Liver (tissue), 9 donors: Measurements from ENCODE around the gene YTHDF1. TPM values are rescaled to one million over a fixed set of nuclear protein-coding genes. Genes with fewer than 3 reads are reported as not detected.

Source experiments
- DNase-seq: peaks from one replicate; pipeline ENCODE4 v3.0.0-alpha.2; 2017; ENCODE audit warnings: low spot score
- H3K27ac ChIP-seq, 2 donors: one replicate each; pipeline ENCODE4 v1.7.0; 2013; ENCODE audit warnings: inconsistent platforms in 2 of 2, low read length in 2 of 2, control low read depth in 1 of 2, low read depth in 1 of 2, mild to moderate bottlenecking in 1 of 2
- H3K27me3 ChIP-seq, 4 donors: one replicate each; pipeline versions ENCODE4 v1.6.1 to v1.7.0; 2013; ENCODE audit warnings: low read length in 3 of 4, inconsistent platforms in 1 of 4, mild to moderate bottlenecking in 1 of 4, moderate library complexity in 1 of 4; ENCODE audit not compliant: control insufficient read depth in 4 of 4, insufficient read depth in 4 of 4
- H3K36me3 ChIP-seq, 4 donors: one replicate each; pipeline versions ENCODE4 v1.6.1 to v1.7.0; 2013; ENCODE audit warnings: low read length in 3 of 4, mild to moderate bottlenecking in 3 of 4, low read depth in 1 of 4, moderate library complexity in 1 of 4; ENCODE audit not compliant: control insufficient read depth in 4 of 4, insufficient read depth in 3 of 4
- H3K4me1 ChIP-seq, 4 donors: one replicate each; pipeline versions ENCODE4 v1.6.1 to v1.7.0; 2013; ENCODE audit warnings: low read length in 3 of 4, mild to moderate bottlenecking in 3 of 4, moderate library complexity in 1 of 4; ENCODE audit not compliant: control insufficient read depth in 4 of 4, insufficient read depth in 4 of 4
- H3K4me3 ChIP-seq, 3 donors: one replicate each; pipeline versions ENCODE4 v1.6.1 to v1.7.0; 2013; ENCODE audit warnings: low read length in 3 of 3, control low read depth in 1 of 3, low read depth in 1 of 3, mild to moderate bottlenecking in 1 of 3
- H3K9ac ChIP-seq, 2 donors: one replicate each; pipeline ENCODE4 v1.7.0; 2013; ENCODE audit warnings: low read length in 2 of 2, mild to moderate bottlenecking in 2 of 2, moderate library complexity in 2 of 2, control low read depth in 1 of 2, low read depth in 1 of 2
- H3K9me3 ChIP-seq, 4 donors: one replicate each; pipeline versions ENCODE4 v1.6.1 to v1.7.0; 2013; ENCODE audit warnings: low read length in 3 of 4; ENCODE audit not compliant: control insufficient read depth in 4 of 4
- EGR1 ChIP-seq, 2 donors: IDR thresholded peaks; 2 replicates each; pipeline ENCODE4 v1.6.1; 2016 to 2018; ENCODE audit warnings: antibody characterized with exemption in 2 of 2, low read depth in 2 of 2
- FOXA1 ChIP-seq: IDR thresholded peaks from 2 replicates; pipeline ENCODE4 v1.6.1; 2016; ENCODE audit warnings: antibody characterized with exemption
- FOXA2 ChIP-seq: IDR thresholded peaks from 2 replicates; pipeline ENCODE4 v1.6.1; 2016; ENCODE audit warnings: antibody characterized with exemption
- GABPA ChIP-seq, 2 donors: IDR thresholded peaks in 1 of 2; conservative IDR thresholded peaks in 1 of 2; 2 replicates each; pipeline ENCODE4 v1.6.1; 2016; ENCODE audit warnings: antibody characterized with exemption in 2 of 2, mild to moderate bottlenecking in 1 of 2, moderate library complexity in 1 of 2
- HNF4A ChIP-seq, 2 donors: conservative IDR thresholded peaks; 2 replicates each; pipeline ENCODE4 v1.6.1; 2016; ENCODE audit warnings: antibody characterized with exemption in 2 of 2, mild to moderate bottlenecking in 2 of 2
- HNF4G ChIP-seq: IDR thresholded peaks from 2 replicates; pipeline ENCODE4 v1.6.1; 2016; ENCODE audit warnings: antibody characterized with exemption
- JUND ChIP-seq, 2 donors: IDR thresholded peaks; 2 replicates each; pipeline ENCODE4 v1.6.1; 2016; ENCODE audit warnings: antibody characterized with exemption in 2 of 2
- NR2F2 ChIP-seq: IDR thresholded peaks from 2 replicates; pipeline ENCODE4 v1.6.1; 2016; ENCODE audit warnings: antibody characterized with exemption
- RAD21 ChIP-seq, 2 donors: IDR thresholded peaks; 2 replicates each; pipeline ENCODE4 v1.6.1; 2016; ENCODE audit warnings: antibody characterized with exemption in 2 of 2, mild to moderate bottlenecking in 2 of 2
- RXRA ChIP-seq, 2 donors: IDR thresholded peaks; 2 replicates each; pipeline ENCODE4 v1.6.1; 2017 to 2018; ENCODE audit warnings: antibody characterized with exemption in 2 of 2, mild to moderate bottlenecking in 1 of 2
- SP1 ChIP-seq: IDR thresholded peaks from 2 replicates; pipeline ENCODE4 v1.6.1; 2018; ENCODE audit warnings: antibody characterized with exemption, mild to moderate bottlenecking
- TAF1 ChIP-seq: conservative IDR thresholded peaks from 2 replicates; pipeline ENCODE4 v1.6.1; 2016; ENCODE audit warnings: antibody characterized with exemption, mild to moderate bottlenecking
- YY1 ChIP-seq: IDR thresholded peaks from 2 replicates; pipeline ENCODE4 v1.6.1; 2016; ENCODE audit warnings: antibody characterized with exemption, mild to moderate bottlenecking
- WGBS: extraction: QIAGEN DNeasy Blood & Tissue Kit; methylation state at CpG from one replicate; pipeline ENCODE4 v1.1.7; 2013; 5-methylcytosine and 5-hydroxymethylcytosine counted together
- polyA plus RNA-seq, 2 donors: library from polyadenylated mRNA; stranded (reverse) in 1 of 2; unstranded in 1 of 2; fragments of 200-250 nt in 1 of 2; fragments of >200 nt in 1 of 2; fragmentation: Nextera tagmentation in 1 of 2; extraction: Ambion mirVana in 1 of 2; gene quantifications; one replicate each; pipeline versions ENCODE4 v1.2.1 to v1.2.3, GENCODE V29; 2013 to 2015
- total RNA-seq, 2 donors: library from RNA; depleted of rRNA; stranded (reverse); fragments of >200 nt; gene quantifications; one replicate each; pipeline ENCODE4 v1.2.3, GENCODE V29; 2014
- TF ChIP-seq, protein P1 (sequence below): IDR thresholded peaks from 2 replicates; pipeline ENCODE4 v1.6.1; 2016; ENCODE audit warnings: antibody characterized with exemption
- TF ChIP-seq, protein P2 (sequence below): IDR thresholded peaks from 2 replicates; pipeline ENCODE4 v1.6.1; 2016; ENCODE audit warnings: antibody characterized with exemption
- TF ChIP-seq, protein P3 (sequence below): IDR thresholded peaks from 2 replicates; pipeline ENCODE4 v1.6.1; 2016; ENCODE audit warnings: antibody characterized with exemption
- TF ChIP-seq, protein P4 (sequence below): IDR thresholded peaks from 2 replicates; pipeline ENCODE4 v1.6.1; 2016; ENCODE audit warnings: antibody characterized with exemption, mild to moderate bottlenecking
- TF ChIP-seq, protein P5 (sequence below): fragments of 150-350 bp; IDR thresholded peaks from 2 replicates; pipeline ENCODE4 v1.5.1; 2017; ENCODE audit warnings: improper control_type of control experiment, low read depth, low read length; ENCODE audit not compliant: missing input control
- donor health status: healthy.
- donor health status: healthy.
- donor health status: healthy.
- donor health status: healthy.
- donor health status: healthy.

The YTHDF1 gene
- total and polyA plus RNA-seq, 4 donors = 6.8 to 19.5 (median 14.9) TPM

DNA sequence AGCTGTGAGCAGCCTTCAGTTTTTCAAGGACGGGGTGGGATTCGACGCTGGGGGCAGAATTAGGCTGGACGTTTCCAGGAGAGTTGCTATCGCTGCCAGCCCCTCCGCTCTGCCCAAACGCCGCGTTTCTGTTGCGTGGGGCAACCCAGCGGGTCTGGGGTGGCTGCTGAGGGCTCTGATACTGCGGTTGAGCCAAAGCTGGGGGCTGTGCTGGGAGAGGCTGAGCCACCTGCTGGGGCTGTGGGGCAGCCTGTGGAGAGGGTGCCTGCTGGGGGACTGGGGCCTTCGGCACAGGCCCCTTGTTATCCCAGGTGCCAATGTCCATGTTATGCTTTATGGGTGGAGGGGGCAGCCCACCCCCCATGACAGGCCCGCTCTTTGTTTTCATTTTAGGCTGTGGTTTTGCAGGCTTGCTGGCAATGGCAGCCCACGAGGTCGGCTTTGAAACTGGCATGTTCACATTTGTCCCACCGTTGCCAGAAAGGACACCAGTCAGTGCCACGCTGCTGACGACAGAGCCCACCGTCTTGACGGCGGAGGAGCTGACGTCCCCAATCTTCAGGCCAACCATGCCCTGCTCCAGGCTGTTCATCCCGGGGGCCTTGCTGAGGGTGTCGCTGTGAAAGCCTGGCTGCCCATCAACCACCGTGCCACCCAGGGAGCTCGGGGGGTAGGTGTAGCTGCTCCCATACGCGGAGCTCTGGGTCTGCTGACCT is 13.0 kb downstream of the YTHDF1 start:
- TF ChIP-seq YY1 (no peak), GABPA (IDR thresholded peaks at IDR 0.05 in 1 of 2, conservative IDR thresholded peaks at IDR 0.05 in 1 of 2) (no peak), HNF4A (conservative IDR thresholded peaks at IDR 0.05) (no peak), FOXA1 (no peak), HNF4G (no peak), RAD21 (IDR thresholded peaks at IDR 0.05) (no peak), EGR1 (IDR thresholded peaks at IDR 0.05; ENCODE audit: low read depth in 2 of 2) (no peak), JUND (IDR thresholded peaks at IDR 0.05) (no peak), RXRA (IDR thresholded peaks at IDR 0.05) (no peak)
- TF ChIP-seq, protein P1, sequence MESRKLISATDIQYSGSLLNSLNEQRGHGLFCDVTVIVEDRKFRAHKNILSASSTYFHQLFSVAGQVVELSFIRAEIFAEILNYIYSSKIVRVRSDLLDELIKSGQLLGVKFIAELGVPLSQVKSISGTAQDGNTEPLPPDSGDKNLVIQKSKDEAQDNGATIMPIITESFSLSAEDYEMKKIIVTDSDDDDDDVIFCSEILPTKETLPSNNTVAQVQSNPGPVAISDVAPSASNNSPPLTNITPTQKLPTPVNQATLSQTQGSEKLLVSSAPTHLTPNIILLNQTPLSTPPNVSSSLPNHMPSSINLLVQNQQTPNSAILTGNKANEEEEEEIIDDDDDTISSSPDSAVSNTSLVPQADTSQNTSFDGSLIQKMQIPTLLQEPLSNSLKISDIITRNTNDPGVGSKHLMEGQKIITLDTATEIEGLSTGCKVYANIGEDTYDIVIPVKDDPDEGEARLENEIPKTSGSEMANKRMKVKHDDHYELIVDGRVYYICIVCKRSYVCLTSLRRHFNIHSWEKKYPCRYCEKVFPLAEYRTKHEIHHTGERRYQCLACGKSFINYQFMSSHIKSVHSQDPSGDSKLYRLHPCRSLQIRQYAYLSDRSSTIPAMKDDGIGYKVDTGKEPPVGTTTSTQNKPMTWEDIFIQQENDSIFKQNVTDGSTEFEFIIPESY = no peak
- TF ChIP-seq, protein P2, sequence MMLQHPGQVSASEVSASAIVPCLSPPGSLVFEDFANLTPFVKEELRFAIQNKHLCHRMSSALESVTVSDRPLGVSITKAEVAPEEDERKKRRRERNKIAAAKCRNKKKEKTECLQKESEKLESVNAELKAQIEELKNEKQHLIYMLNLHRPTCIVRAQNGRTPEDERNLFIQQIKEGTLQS = no peak
- 96% methylated on average over 29 of the region's 29 CpGs for WGBS
- H3K36me3 ChIP-seq = peaks cover 18 to 51% (median 29%) of the 10 kb centered on the region in 4 donors

DNA sequence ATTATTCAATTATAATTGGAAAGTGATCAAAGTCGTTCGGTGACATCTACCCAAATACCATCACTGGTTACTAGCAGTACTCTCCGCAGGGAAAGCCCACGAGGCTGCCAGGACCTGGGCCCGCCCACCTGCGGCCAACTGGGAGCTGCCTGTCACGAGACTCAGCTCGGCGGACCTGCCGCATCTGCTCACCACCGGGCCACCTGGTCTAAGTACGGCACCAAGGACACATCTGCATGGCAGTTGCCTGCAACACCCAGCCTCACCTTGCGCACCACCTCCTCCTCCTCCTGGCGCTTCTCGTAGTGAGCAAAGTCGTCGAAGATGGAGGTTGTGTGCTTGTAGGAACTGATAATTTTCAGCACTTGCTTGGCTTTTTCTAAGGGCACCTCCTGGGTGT is 13.9 kb downstream of the YTHDF1 start:
- TF ChIP-seq NR2F2 (no peak), EGR1 (IDR thresholded peaks at IDR 0.05; ENCODE audit: low read depth in 2 of 2) (no peak), RXRA (IDR thresholded peaks at IDR 0.05) (no peak), RAD21 (IDR thresholded peaks at IDR 0.05) (no peak), GABPA (IDR thresholded peaks at IDR 0.05 in 1 of 2, conservative IDR thresholded peaks at IDR 0.05 in 1 of 2) (no peak), SP1 (no peak), HNF4A (conservative IDR thresholded peaks at IDR 0.05) (no peak), FOXA1 (no peak), FOXA2 (no peak), HNF4G (no peak), JUND (IDR thresholded peaks at IDR 0.05) (no peak), YY1 (no peak), TAF1 (no peak)
- TF ChIP-seq, protein P3, sequence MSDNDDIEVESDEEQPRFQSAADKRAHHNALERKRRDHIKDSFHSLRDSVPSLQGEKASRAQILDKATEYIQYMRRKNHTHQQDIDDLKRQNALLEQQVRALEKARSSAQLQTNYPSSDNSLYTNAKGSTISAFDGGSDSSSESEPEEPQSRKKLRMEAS = no peak
- TF ChIP-seq, protein P2 = no peak
- TF ChIP-seq, protein P4, sequence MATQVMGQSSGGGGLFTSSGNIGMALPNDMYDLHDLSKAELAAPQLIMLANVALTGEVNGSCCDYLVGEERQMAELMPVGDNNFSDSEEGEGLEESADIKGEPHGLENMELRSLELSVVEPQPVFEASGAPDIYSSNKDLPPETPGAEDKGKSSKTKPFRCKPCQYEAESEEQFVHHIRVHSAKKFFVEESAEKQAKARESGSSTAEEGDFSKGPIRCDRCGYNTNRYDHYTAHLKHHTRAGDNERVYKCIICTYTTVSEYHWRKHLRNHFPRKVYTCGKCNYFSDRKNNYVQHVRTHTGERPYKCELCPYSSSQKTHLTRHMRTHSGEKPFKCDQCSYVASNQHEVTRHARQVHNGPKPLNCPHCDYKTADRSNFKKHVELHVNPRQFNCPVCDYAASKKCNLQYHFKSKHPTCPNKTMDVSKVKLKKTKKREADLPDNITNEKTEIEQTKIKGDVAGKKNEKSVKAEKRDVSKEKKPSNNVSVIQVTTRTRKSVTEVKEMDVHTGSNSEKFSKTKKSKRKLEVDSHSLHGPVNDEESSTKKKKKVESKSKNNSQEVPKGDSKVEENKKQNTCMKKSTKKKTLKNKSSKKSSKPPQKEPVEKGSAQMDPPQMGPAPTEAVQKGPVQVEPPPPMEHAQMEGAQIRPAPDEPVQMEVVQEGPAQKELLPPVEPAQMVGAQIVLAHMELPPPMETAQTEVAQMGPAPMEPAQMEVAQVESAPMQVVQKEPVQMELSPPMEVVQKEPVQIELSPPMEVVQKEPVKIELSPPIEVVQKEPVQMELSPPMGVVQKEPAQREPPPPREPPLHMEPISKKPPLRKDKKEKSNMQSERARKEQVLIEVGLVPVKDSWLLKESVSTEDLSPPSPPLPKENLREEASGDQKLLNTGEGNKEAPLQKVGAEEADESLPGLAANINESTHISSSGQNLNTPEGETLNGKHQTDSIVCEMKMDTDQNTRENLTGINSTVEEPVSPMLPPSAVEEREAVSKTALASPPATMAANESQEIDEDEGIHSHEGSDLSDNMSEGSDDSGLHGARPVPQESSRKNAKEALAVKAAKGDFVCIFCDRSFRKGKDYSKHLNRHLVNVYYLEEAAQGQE = no peak
- TF ChIP-seq, protein P5, sequence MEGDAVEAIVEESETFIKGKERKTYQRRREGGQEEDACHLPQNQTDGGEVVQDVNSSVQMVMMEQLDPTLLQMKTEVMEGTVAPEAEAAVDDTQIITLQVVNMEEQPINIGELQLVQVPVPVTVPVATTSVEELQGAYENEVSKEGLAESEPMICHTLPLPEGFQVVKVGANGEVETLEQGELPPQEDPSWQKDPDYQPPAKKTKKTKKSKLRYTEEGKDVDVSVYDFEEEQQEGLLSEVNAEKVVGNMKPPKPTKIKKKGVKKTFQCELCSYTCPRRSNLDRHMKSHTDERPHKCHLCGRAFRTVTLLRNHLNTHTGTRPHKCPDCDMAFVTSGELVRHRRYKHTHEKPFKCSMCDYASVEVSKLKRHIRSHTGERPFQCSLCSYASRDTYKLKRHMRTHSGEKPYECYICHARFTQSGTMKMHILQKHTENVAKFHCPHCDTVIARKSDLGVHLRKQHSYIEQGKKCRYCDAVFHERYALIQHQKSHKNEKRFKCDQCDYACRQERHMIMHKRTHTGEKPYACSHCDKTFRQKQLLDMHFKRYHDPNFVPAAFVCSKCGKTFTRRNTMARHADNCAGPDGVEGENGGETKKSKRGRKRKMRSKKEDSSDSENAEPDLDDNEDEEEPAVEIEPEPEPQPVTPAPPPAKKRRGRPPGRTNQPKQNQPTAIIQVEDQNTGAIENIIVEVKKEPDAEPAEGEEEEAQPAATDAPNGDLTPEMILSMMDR = no peak
- WGBS = 93% methylated on average over 17 of the region's 17 CpGs
- peaks cover 17 to 46% (median 26%) of the 10 kb centered on the region in 4 donors for H3K36me3 ChIP-seq
- H3K27me3 ChIP-seq = no peaks in the 10 kb centered on the region
- DNase-seq = no peak
- H3K4me3 ChIP-seq = no peak overlapping the region
- peaks cover 0 to 10% (median 5%) of the 10 kb centered on the region in 4 donors for H3K4me1 ChIP-seq
- H3K9ac ChIP-seq = no peak overlapping the region
- no peak overlapping the region for H3K27ac ChIP-seq
- no peaks in the 10 kb centered on the region for H3K9me3 ChIP-seq

More for the DNA sequence above, 13.0 kb downstream of the YTHDF1 start:
- Histone ChIP-seq H3K4me1 (peaks cover 0 to 10% (median 5%) of the 10 kb centered on the region in 4 donors), H3K4me3 (no peak overlapping the region), H3K9me3 (no peaks in the 10 kb centered on the region), H3K27me3 (no peaks in the 10 kb centered on the region), H3K27ac (no peak overlapping the region), H3K9ac (no peak overlapping the region)
- DNase-seq = no peak
